Skin epidermis (tissue), 12 donors: ENCODE measurements around the gene DUS1L.

ENCODE experiments used
- H3K27ac ChIP-seq, 21 experiments: fragments of 200-600 bp; sonication (generic) in 11 of 21; one replicate each; pipeline ENCODE4 v1.5.0; 2020; ENCODE audit warnings: mild to moderate bottlenecking in 3 of 21, inconsistent platforms in 2 of 21, moderate library complexity in 2 of 21
- H3K4me3 ChIP-seq, 7 experiments: fragments of 200-600 bp; sonication (generic) in 2 of 7; one replicate each; pipeline ENCODE4 v1.5.0; 2020; ENCODE audit warnings: inconsistent platforms in 2 of 7, mild to moderate bottlenecking in 2 of 7, moderate library complexity in 1 of 7

Gene DUS1L

DNA sequence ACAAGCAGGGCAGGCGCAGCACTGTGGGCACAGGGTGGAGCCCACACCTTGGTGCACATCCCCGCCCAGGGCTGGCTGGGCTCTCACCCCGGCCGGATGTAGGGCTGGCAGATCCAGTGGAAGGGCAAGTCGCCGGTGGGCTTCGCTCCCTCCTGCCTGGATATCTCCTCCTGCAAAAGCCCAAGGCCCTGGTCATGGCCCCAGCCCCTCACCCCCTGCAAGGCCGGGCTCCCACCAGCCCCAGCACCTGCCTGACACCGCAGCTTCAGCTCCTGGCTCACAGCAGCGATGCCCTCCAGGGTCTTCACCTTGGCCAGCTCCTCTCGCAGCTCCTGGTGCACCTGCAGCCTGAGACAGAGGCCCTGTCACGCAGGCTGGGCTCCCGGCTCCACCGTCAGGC, 5.0 kb downstream of the DUS1L start:
- Histone ChIP-seq H3K4me3 (no peak overlapping the region), H3K27ac (no peak overlapping the region)

DNA sequence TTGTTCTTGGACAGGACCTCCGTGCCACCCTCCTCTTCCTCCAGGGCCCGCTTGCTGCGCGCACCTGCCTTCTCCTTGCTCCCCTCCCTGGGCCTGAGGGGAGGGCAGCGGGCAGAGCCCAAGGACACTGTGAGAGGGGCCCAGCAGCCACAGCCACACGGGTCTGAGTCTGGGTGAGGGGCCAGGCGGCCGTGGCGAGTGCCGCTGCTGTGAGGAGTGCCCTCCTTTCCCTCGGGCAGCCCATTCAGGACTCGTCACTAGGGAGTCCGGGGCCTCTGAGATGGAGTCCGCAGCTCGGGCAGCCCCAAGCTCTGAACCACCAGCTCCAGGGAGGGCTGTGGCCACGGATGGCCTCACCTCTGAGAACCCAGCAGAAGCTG, 5.6 kb downstream of the DUS1L start:
- Histone ChIP-seq H3K27ac (no peak overlapping the region), H3K4me3 (no peak overlapping the region)

DNA sequence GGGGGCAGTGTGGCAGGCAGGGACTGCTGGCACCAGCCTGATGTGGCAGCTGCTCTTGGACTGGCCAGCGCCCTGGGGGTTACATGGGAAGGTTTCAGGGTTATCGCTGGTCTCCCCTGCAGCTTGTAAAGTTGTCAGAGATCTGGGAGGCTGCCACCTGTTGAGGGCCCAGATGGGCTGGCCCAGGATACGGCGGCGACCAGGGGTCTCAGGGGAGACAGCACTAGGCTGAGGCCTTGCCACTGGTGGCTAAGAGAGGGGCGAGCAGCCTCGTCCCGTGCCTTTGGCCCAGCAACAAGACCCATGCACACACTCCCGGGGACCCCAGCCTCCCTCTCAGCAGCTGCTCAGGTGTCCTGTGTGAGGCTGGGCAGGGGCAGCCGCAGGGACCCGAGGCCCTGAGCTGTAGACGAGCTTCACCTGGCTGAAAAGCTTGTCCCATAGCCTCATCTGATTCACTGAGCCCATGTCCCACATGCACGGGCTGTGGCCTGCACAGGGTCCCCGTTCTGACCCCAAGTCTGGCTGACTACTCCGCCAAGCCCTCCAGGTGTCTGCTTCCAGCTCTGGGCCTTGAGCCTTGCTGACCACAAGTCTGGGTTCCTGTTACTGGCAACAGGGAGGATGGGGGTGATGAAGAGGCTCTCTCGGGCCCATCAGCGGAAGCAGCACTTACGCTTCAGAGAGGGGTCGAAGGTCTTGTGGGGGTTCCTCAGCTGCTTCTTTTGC, 6.2 kb downstream of the DUS1L start:
- H3K4me3 ChIP-seq: no peak overlapping the region

DNA sequence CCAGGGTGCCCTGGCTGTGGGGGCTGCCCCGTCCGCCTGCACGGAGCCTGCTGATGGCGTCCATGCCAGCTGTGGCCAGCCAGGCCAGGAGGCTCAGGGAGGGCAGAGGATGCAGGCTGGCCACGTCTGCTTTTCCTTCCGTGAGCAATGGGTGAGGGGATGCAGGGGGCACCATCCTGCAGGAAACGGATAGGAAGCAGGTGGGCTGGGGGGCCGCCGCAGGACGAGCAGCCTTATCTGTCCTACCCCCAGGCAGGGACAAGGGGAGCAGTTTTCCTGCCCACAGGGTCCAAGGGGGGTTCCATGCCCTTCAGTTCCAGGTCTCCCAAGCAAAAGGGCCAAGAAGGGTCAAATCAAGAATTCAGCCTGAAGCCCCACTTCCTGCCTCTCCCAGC, 6.8 kb downstream of the DUS1L start:
- Histone ChIP-seq H3K27ac (no peak overlapping the region), H3K4me3 (no peak overlapping the region)

More for the DNA sequence above, 6.2 kb downstream of the DUS1L start:
- H3K27ac ChIP-seq: no peak overlapping the region

DNA sequence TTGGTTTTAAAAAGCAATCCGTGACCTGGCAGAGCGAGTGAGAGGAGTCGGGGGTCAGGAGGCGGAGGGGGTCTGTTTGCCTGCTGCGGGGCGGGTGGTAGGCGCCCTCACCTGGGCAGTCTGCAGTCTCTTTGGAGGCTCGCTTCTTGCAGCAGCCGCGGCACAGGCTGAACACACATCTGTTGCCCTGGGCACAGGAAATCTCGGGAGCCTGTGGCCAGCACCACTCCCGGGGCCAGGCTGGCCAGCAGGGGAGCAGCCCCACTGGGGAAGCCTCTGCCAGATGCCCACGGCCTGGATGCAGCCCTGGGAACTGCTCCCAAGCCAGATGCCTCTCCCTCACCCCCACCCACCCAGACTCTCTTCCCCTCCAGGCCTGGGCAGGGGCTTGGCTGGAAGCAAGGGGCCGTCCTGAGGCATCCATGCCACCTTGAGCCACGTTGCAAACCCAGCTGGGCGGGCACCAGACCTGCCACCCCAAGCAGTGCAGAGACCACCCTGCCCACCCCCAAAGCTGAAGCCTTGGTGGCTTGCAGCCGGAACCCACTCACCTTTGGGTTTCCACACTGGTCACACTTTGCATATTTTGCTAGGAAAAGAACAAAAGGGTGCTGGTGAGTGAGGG, 7.3 kb downstream of the DUS1L start:
- H3K4me3 ChIP-seq: no peak overlapping the region
- no peak overlapping the region for H3K27ac ChIP-seq

DNA sequence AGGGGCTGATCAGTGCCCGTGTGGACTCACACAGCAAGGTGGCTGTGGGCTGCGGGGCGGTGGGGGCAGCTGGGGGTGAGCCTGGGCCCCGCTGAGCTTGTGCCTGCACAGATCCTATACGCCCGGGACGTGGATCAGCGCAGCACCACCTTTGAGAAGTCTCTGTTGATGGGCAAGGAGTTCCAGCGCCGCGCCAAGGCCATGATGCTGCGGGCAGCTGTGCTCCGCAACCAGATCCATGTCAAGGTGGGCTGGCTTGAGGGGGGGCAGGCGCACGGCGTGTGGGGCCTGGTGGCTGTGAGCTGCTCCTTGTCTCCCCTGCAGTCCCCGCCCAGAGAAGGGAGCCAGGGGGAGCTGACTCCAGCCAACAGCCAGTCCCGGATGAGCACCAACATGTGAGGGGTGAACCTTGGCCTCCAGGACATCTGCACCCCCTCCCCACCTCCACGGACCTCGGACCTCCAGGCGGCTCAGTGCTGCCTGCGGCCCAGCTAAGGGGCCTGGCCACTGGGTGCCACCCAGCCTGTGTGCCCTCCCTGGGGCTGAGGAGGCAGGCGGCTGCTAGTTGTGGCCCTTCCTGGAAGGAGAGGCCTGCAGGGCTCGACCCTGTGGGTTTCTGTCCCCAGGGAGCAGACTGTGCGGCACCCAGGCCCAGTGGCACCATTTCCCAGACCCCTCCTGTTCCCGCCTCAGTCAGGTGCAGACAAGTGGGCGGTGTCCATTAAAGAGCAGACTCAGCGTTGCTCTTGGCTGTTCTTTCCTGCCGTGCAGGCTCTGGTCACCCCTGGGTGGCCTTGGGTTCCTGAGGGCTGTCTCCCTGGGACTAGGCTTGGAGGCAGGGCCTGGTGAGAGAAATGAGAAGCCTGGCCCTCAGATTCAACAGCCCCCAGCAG, 8.6 kb downstream of the DUS1L start:
- no peak overlapping the region for H3K4me3 ChIP-seq
- no peak overlapping the region for H3K27ac ChIP-seq

DNA sequence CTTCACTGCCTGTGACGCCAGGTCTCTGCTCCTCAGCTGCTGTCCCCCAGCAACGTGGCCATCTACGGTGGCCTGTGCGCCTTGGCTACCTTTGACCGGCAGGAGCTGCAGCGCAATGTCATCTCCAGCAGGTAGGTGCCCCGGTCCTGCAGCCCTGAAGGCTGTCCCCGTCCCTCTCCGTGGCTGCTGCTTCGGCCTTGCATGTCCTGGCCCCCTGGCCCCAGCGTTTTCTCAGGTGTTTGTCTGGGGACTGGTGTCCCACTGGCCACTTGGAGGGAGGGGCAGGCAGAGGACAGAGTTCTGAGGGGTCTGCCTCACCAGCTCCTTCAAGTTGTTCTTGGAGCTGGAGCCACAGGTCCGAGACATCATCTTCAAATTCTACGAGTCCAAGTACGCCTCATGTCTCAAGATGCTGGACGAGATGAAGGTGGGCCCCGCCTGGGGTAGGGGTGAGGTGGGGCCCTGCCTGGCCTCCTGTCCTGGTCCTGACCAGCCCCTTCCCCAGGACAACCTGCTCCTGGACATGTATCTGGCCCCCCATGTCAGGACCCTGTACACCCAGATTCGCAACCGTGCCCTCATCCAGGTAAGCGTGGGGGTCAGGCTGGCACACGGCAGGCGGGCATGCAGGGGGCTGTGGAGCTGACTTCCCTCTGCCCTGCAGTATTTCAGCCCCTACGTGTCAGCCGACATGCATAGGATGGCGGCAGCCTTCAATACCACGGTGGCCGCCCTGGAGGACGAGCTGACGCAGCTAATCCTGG, 9.5 kb downstream of the DUS1L start:
- H3K27ac ChIP-seq: no peak overlapping the region
- no peak overlapping the region for H3K4me3 ChIP-seq

DNA sequence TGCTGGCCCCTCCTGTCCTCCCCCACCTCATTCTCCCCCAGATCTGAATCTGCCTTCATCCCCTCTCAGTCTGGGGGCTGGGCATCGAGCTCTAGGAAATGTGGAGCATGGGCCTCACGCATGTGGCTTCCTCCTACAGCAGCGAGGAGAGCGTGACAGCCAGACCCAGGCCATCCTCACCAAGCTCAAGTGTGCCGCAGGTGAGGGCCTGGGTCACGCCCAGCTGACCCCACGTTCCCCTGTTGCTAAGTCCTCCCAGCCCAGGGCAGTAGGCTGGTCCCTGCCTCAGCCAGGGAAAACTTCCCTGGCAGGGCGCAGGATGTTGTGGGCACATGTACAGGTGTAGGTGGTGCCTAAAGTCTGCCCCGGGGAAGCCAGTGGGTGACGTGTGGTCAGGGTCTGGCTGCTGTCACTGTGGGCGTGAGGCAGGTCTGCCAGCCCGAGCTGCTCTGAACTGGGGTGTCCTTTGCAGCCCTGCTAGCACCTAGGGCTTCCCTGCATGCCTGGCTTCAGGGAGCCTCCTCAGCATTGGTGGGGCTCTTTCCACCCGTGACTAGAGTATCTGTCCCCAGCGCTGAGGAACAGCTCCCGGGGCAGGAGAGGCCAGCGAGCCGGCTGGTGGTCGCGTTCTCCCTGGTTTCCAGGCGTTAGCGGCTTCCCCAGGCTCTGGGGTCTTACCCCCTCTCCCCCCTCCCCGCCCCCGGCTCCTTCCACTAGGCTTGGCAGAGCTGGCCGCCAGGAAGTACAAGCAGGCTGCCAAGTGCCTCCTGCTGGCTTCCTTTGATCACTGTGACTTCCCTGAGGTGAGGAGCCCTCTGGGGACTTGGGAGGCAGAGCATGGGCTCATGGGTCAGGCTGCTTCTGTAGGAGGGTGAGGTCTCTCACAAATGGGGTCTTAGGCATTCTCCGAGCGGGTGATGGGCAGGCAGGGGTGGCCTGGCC, 10.3 kb downstream of the DUS1L start:
- Histone ChIP-seq H3K27ac (no peak overlapping the region), H3K4me3 (no peak overlapping the region)

DNA sequence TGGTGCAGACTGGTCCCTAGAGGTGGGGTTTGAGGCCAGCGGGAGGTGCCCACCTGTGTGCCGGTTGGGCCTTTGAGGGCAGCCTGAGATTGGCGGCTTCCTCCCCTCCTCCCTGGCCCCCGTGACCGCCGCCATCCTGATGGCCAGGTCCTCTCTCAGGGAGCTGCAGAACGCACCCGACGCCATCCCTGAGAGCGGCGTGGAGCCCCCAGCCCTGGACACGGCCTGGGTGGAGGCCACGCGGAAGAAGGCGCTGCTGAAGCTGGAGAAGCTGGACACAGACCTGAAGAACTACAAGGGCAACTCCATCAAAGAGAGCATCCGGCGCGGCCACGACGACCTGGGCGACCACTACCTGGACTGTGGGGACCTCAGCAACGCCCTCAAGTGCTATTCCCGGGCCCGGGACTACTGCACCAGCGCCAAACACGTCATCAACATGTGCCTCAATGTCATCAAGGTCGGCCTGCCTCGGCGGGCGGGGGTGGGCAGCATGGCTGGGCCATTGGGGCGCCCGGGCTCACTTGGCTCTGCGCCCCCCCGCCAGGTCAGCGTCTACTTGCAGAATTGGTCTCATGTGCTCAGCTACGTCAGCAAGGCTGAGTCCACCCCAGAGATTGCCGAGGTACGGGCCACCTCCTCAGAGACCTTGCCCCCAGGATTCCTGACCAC, 11.1 kb downstream of the DUS1L start:
- no peak overlapping the region for H3K4me3 ChIP-seq
- H3K27ac ChIP-seq: no peak overlapping the region

DNA sequence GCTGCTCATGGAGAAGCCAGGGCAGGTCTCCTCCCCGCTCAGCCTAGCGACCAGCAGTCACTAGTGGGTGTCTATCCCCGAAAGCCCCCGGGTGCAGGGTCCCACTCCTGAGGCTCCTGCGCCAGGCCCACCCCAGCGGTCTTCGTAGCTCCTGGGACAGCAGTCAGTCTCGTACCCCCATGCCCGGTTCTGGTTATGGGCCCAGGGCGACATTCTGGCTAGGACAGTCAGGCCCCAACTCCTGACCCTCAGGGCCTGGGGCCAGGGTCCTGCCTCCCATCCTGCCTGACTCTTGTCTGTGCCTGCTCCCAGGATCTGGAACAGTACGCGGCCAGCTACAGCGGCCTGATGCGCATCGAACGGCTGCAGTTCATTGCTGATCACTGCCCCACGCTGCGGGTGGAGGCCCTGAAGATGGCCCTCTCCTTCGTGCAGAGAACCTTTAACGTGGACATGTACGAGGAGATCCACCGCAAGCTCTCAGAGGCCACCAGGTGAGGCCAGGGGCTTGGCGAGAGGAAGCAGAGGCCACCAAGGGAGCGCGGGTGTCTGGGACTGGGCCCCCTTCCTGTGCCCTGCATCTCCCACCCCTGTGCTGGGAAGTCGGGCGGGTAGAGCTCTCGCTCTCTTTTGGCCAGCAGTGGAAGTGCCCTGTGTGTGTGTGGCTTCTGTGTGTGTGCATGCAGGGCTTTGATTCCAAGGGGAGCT, 11.9 kb downstream of the DUS1L start:
- H3K4me3 ChIP-seq: no peak overlapping the region
- H3K27ac ChIP-seq: no peak overlapping the region

DNA sequence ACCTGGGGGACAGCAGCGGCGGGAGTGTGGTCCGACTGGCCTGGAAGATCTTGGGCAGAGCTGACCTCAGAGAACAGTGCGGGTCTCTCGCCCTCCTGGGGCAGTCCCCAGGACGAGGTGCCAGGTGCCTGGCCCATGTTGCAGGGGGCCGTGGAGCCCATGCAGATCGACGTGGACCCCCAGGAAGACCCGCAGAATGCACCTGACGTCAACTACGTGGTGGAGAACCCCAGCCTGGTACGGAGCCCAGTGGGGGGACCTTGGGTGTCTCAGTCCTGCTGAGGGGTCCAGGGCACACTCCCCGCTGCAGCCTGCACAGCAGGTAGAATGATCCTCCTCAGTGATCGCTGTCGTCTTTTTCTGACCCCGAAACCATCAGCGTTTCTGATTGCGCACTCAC, 12.5 kb downstream of the DUS1L start:
- Histone ChIP-seq H3K27ac (peak overlapping the region in 3 of 21 experiments; percentile 82 to 89 (median 88)), H3K4me3 (peak overlapping the region in 4 of 7 experiments; percentile 67 to 88 (median 76))

DNA sequence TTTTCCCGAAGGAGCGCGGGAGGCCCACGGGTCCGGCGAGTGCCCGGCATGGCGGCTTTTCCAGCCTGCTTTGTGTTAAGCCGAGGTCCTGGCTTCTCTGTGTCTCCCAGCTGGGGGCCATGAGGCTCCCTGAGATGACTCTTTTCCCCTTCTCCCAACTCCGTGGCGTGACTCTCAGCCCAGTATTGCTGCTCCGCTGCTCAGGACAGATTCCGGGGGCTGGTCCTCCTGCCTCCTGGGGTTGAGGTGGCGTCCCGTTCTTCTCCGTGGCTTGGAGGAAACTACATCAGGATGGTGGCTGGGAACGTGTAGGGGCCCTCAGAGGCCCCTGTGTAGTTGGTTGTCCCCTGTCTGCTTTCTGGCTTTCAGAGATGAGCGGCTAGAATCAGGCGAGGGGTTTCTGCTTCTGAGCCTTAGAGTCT, 13.0 kb downstream of the DUS1L start:
- Histone ChIP-seq H3K4me3 (peak overlapping the region; percentile 65 to 88 (median 78)), H3K27ac (peak overlapping the region in 17 of 21 experiments; percentile 9 to 89 (median 81))

DNA sequence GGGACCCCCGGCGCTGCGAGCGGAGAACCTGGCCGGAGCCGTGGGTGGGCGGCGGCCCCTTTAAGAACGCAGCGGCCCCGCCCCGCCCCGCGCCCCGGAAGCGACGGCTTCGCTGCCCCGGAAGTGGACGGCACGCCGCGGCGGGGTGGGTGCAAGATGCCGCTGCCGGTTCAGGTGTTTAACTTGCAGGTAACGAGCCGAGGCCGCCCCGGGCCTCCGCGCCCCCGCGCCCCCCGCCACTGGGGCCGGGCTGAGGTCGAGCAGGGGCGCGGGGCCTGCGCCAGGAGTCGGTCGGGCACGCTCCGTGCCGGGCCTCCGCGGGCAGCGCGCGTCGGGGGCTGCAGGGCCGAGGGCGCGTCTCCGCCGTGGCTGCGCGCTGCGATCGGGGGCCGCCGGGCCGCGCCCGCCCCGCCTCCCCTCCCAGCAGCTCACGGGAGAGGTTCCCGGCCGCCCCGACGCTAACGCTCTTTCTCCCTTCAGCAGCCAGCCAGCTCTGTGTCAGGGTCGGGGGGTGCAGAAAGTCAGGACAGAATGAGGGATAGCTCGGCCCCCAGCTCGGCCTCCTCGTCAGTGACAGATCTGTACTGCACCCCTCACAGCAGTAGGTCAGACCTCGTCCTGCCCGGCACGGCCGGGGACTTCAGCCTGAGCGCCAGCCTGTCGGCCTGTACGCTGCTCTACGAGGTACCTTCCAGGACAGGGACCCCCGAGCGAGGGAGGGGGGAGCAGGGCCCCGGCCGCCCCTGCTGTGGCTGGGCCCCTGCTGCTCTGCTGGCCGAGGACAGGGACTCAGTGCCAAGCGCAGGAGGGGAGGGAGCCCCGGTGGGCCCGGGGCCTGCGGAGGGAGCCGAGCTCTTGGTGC, 13.6 kb downstream of the DUS1L start, which contains the start of the genes GPS1 and RFNG:
TSS of gene GPS1 (plus strand) at position 123 of the 862 bp plus-strand sequence. CDS start at position 157, 34 bp downstream.
TSS of gene RFNG (minus strand) at position 36 of the 862 bp plus-strand sequence. CDS start 45 bp downstream, outside the sequence.
- H3K27ac ChIP-seq: peak within 1 kb of the TSS; percentile 37 to 91 (median 81)
- H3K4me3 ChIP-seq: peak within 1 kb of the TSS; percentile 65 to 88 (median 78)

DNA sequence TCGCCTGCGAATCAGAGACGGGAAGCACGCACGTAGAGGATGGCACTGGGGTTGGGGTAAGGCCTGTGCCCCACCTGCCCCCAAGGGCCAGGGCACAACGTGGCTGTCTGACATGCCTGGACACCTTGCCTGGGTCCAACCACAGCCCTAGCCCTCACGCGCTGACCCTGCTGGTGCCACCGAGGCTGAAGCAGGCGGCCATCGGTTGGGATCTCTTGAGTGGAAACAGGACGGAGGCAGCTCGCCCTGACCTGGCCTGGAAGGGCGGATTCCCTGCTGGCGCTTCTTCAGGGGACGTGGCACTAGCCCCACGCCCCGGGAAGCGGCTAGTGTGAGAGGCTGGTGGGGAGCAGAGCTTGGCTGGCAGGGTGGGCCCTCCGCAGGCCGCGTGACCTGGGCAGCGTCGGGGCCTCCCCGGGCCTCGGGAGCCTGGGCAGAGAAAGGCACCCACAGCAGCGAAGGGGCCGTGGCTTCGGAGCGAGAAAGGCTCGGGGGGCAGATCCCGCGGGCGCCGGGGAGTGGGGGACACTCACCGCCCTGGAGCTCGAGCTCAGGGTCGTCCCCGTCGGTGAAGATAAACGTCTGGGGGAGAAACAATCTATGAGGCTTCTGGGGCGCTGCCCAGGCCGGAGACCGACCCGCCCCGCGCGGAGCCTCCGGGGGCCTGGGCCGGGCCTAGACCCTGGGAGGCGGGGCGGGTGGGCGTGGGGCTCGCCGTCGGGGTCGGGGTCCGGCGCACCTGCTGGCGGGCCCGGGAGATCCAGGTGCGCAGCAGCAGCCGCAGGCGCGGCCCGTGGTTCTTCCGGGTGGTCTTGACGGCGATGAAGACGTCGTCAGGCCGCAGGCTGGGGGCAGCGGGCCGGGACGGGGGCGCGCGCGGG, 14.6 kb downstream of the DUS1L start:
- H3K4me3 ChIP-seq: peak overlapping the region; percentile 65 to 88 (median 78)
- peak overlapping the region; percentile 37 to 91 (median 81) for H3K27ac ChIP-seq

DNA sequence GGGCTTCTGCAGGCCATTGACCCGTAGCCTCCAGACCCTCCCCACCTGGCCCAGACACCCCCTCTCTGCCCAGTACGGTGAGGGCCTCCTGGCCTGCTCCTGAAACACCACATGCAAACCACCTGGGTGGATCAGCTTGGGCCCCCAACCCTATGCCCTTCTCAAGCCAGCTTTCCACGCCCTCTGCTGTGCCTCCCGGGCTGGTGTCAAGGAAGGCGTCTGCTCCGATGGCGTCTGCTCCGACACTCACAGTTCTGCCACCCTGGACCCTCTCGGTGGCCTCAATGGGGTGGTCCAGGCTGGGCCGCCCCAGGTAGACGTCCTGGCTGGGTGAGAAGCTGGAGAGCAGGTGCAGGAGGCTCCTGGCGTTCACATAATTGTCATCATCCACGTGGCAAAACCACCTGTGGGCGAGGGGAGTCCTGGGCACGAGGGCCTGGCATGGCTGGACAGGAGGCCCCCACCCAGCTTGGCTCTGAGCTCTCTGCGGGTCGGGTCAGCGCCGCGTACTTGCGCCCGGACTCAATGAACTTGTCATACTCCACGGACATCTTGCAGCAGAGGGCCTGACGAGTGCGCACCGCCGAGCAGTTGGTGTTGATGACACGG, 15.3 kb downstream of the DUS1L start:
- Histone ChIP-seq H3K27ac (peak overlapping the region in 13 of 21 experiments; percentile 55 to 91 (median 82)), H3K4me3 (peak overlapping the region in 5 of 7 experiments; percentile 67 to 88 (median 83))
